ENCODE results near the gene MARCHF3.

MARCHF3 gene

GRCh38 chr5:126981701-126982100, 48.7 kb downstream of the MARCHF3 start:
- DNase-seq = no peak

DNA sequence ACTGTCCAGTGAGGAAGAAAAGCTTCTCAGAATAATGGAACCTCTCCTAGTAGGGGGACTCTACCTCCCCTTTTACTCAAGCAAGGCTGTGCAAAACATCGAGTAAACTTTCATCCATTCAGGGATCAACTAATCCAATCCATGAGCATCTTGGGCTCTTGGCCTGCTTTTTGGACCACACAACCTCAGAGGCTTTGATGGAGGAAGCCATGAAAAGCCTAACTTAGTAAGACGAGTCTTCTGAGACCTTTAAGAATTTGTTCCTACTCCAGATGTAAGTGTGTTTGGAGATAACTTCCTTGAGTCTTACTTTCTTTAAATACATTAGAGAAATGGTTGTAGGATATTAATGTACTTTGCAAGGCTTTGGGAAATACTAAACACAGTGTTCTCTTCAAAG, 49.1 kb downstream of the MARCHF3 start:
- no peak for DNase-seq

GRCh38 chr5:126978258-126978657, 52.1 kb downstream of the MARCHF3 start:
- no peak for DNase-seq

GRCh38 chr5:126976520-126977172, 53.7 kb downstream of the MARCHF3 start:
- no peak for DNase-seq

GRCh38 chr5:126975796-126976195, 54.6 kb downstream of the MARCHF3 start:
- no peak for DNase-seq

DNA sequence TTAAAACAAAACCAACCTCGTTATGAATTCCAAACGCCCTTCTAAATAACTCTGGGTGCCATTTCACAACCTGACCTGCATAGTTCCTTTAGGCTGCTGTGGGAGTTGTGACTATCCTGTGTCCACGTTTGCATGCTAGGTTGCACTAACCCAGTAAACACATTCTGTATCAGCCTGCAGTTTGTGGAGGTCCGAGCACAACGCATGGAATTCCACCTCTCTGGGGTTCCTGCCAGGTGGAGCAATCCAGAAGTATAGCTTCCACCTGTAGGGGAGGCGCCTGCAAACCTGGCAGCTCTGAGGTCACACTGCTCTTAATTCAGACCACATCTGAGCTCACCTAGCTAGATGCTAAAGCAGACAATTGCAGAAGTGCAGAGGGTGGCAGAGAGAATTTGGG, 57.2 kb downstream of the MARCHF3 start:
- DNase-seq = no peak

GRCh38 chr5:126972062-126972895, 58.1 kb downstream of the MARCHF3 start:
- DNase-seq = no peak

DNA sequence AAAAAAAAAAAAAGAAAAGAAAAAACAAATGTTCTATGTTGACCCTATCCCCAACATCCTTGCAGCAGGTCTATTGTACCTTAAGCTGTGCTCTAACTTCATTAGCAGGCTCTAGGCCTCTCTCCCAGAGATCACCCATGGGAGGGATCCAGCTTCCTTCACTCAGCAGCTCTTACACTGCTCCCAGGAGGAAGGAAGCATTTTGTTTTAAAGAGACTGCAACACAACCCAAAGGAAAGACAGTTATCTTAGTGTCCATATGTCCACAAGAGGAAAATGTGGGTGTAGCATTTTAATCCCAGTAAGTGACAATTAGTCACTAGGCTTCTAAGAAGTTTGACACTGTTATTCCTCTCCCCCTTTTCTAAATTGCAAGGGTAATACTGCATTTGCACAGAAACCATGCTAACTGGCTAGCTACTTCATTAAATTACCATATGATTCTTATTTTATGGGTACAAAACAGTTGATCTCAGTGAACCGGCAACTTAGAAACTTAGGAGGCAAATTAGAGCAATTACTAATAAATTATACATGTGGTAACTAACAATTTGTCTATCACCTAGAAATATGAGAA, 58.8 kb downstream of the MARCHF3 start:
- DNase-seq = no peak

GRCh38 chr5:126970517-126971017, 59.8 kb downstream of the MARCHF3 start:
- no peak for DNase-seq

GRCh38 chr5:126969548-126969947, 60.8 kb downstream of the MARCHF3 start:
- no peak for DNase-seq

DNA sequence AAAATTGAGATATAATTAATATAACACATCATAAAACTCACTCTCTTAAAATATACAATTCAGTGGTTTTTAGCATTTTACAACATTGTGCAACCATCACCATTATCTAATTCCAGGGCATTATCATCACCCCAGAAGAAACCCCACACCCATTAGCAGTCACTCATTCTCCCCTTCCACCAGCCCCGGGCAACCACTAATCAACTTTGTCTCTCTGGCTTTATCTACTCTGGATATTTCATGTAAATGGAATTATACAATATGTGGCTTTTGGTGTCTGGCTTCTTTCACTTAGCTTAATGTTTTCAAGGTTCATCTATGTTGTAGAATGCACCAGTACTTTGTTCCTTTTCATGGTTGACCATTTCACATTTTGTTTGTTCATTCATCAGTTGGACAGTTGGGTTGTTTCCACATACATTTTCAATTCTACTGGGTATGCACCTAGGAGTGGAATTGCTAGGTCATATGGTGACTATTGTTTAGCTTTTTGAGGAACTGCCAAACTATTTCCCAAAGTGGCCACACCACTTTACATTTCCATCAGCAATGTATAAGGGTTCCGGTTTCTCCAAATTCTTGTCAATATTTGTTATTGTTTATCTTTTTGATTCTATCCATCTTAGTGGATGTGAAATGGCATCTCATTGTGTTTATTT, 62.4 kb downstream of the MARCHF3 start:
- no peak for DNase-seq

- no peak for DNase-seq
Measured at GRCh38 chr5:126965487-126965886, 64.9 kb downstream of the MARCHF3 start.

DNA sequence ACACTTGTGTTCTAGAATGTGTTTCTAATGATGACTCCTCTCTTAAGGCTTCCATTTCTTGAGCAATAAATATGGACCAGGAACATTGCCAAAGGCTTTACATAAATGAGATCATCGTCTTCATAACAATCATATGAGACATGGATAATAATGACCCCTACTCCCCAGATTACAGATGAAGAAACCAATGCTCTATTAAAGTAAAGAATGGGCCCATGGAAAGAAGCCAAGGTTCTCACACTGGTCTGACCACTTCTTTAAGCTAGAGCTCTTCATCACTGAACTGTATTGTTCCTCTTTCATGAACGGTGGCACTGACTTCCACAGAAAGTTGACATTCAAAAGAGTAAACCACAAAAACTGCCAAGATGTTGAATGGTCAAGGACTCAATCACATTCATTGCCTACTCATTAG, 65.3 kb downstream of the MARCHF3 start:
- DNase-seq = no peak

GRCh38 chr5:126963822-126964375, 66.5 kb downstream of the MARCHF3 start:
- no peak for DNase-seq

DNA sequence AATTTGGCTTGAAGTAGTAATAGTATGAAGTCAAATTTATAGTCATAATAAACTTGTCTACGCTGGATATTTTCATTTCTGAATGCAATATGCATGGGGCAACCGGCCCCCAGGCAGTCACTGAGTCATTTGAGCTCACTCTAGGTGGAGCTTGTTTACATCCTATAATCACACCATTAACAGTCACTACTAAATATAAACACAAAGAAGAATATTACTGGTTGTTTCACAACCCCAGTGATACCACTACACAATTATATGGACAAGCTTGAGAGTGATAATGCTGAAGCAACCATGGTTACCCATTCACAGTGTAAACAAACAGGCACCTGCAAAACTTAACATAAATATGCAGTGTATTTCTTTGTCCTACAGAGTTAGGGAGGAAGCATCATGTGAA, 68.7 kb downstream of the MARCHF3 start:
- peak; percentile 70 for DNase-seq

GRCh38 chr5:126961128-126961527, 69.2 kb downstream of the MARCHF3 start:
- DNase-seq = no peak

- DNase-seq = no peak
Measured at GRCh38 chr5:126959188-126959587, 71.2 kb downstream of the MARCHF3 start.

DNA sequence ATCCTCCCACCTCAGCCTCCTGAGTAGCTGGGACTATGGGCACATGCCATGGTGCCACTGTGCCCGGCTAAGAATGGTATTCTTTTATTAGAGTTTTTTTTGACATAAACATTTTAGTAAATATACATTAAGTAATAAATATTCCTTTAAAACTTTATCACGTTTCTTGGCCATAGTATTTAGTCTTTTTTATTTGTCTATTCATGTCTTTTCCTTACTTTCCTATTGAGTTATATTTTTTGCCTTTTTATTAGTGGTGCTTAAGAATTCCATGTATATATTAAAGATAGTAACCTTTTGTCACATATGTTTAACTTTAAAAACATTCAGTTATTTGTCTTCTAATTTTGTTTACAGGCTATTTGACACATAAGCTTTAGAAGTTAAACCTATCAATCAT, 73.4 kb downstream of the MARCHF3 start:
- DNase-seq = no peak

GRCh38 chr5:126954981-126955380, 75.4 kb downstream of the MARCHF3 start:
- no peak for DNase-seq

DNA sequence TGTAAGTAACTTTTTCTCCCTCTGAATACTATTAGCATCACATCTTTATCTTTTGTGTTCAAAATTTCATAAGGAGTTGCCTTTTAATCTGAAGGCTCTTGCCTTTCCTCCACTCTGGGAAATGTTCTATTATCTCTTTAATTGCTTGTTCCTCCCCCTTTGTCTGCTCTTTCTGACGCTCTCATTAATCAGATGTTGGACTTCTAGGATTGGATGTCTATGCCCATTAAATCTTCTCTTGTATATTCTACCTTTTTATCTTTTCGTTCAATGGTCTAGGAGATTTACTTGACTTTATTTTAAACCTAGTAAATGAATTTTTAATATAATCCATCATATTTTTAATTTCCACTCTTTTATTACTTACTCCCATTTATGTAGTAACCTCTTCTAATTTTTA, 76.7 kb downstream of the MARCHF3 start:
- DNase-seq = no peak

DNA sequence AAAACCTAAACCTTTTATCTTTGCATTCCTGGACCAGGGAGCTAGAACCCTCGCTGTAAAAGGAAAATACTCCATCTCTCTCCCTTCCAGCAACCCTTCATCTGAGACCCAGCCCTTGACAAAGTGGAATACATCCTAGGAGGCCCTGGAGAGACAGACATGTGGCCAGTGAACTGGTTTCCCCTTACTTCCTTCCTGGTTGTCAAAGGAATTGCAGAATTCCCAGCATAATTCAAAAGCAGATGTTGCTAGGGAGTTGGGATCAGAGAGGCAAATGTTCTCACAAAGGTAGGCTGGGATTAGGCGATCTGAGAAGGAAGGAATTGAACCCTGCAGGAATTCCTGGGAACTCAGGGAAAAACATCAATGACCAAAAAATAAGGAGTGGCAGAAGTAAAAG, 80.9 kb downstream of the MARCHF3 start:
- no peak for DNase-seq

DNA sequence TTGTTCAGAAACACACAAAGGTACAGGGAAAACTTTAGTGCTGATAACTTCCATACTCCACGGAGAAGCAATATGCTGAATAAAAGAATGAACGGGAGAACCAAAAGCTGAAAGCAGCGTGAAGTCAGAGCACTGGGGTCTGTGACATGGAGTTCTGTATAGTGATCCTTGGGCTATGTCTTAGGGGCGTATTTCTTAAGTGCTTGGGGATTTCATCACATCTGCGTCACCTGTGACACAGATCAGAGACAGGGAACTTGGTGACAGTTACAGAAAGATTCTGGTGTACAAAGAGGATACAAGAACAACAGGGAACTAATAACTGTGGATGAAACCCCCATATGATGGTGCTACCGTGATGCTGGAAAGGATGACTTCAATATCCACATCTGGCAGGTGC, 81.9 kb downstream of the MARCHF3 start:
- DNase-seq = no peak

- DNase-seq = no peak
Measured at GRCh38 chr5:126948011-126948355, 82.4 kb downstream of the MARCHF3 start.
